Thyroid gland (tissue), 4 donors: ENCODE data around the gene MRRF. TPM values are rescaled to one million over a fixed set of nuclear protein-coding genes. Genes with fewer than 3 reads are reported as not detected.

Source experiments
- DNase-seq, 2 donors: peaks; one replicate each; pipeline ENCODE4 v3.0.0-alpha.2; 2019
- H3K27ac ChIP-seq, 3 donors: fragments of 200-600 bp; sonication (generic); 1 replicate in 2 of 3; 2 replicates in 1 of 3; pipeline ENCODE4 v1.5.1; 2016 to 2019; ENCODE audit warnings: mild to moderate bottlenecking in 1 of 3, moderate library complexity in 1 of 3
- H3K27me3 ChIP-seq: fragments of 200-600 bp; sonication (generic); one replicate; pipeline ENCODE4 v1.5.1; 2019
- H3K36me3 ChIP-seq, 2 donors: fragments of 200-600 bp; sonication (generic); one replicate each; pipeline ENCODE4 v1.5.1; 2016 to 2019
- H3K4me1 ChIP-seq, 2 donors: fragments of 200-600 bp; sonication (generic); one replicate each; pipeline ENCODE4 v1.5.1; 2017 to 2019
- H3K4me3 ChIP-seq, 3 donors: fragments of 200-600 bp; sonication (generic); replicated peaks in 1 of 3; 1 replicate in 2 of 3; 2 replicates in 1 of 3; pipeline ENCODE4 v1.5.1; 2016; ENCODE audit warnings: mild to moderate bottlenecking in 1 of 3
- H3K9me3 ChIP-seq: fragments of 200-600 bp; sonication (generic); one replicate; pipeline ENCODE4 v1.5.1; 2017
- CTCF ChIP-seq, 6 experiments: fragments of 200-600 bp in 3 of 6; fragments of 450-650 bp in 3 of 6; sonication (generic) in 3 of 6; IDR thresholded peaks; one replicate each; pipeline ENCODE4 v1.5.1; 2016 to 2019; ENCODE audit warnings: antibody characterized with exemption in 6 of 6, mild to moderate bottlenecking in 2 of 6, inconsistent platforms in 1 of 6, moderate library complexity in 1 of 6
- POLR2A ChIP-seq, 2 donors: fragments of 450-650 bp; IDR thresholded peaks; one replicate each; pipeline ENCODE4 v1.6.1; 2017; ENCODE audit warnings: antibody characterized with exemption in 2 of 2, mild to moderate bottlenecking in 2 of 2, moderate library complexity in 1 of 2
- WGBS, 2 donors: methylation state at CpG; one replicate each; pipeline ENCODE4 v1.1.5; 2017; 5-methylcytosine and 5-hydroxymethylcytosine counted together
- intact Hi-C: fragments of 100-400 bp; cut with DNase I; formaldehyde crosslinking; loops from one replicate; pipeline ENCODE4 v1.15.1; 2023
- total RNA-seq, 4 donors: library from RNA; depleted of rRNA; stranded (reverse); fragments of >200 nt; gene quantifications; one replicate each; pipeline ENCODE4 v1.2.3, GENCODE V29; 2016

Gene MRRF
- total RNA-seq, 4 donors from 2014 or later, result 40.9 to 56.0 (median 52.0) TPM

GRCh38 chr9:122366074-122366660 is 101.5 kb downstream of the MRRF start:
- no peak overlapping the region for H3K27ac ChIP-seq
- no peaks in the 10 kb centered on the region for H3K27me3 ChIP-seq
- DNase-seq, result no peak
- intact Hi-C loops, result no loop called here
- H3K4me3 ChIP-seq, result no peak overlapping the region
- peaks cover 5 to 11% of the 10 kb centered on the region in 2 donors for H3K4me1 ChIP-seq
- 41 to 51% methylated on average over 6 of the region's 6 CpGs for WGBS, 2 donors
- TF ChIP-seq CTCF (IDR thresholded peaks at IDR 0.05) (no peak), POLR2A (IDR thresholded peaks at IDR 0.05) (no peak)
- H3K36me3 ChIP-seq, result no peaks in the 10 kb centered on the region
- no peaks in the 10 kb centered on the region for H3K9me3 ChIP-seq

- no peaks in the 10 kb centered on the region for H3K9me3 ChIP-seq
- no peaks in the 10 kb centered on the region for H3K36me3 ChIP-seq
- H3K27ac ChIP-seq, result no peak overlapping the region
- no peak for TF ChIP-seq POLR2A (IDR thresholded peaks at IDR 0.05)
- TF ChIP-seq CTCF (IDR thresholded peaks at IDR 0.05), result no peak
- intact Hi-C loops, result no loop called here
- H3K4me3 ChIP-seq, result no peak overlapping the region
- 84 to 86% methylated on average over 7 of the region's 7 CpGs for WGBS, 2 donors
- H3K4me1 ChIP-seq, result peaks cover 6 to 13% of the 10 kb centered on the region in 2 donors
- no peak for DNase-seq
- no peaks in the 10 kb centered on the region for H3K27me3 ChIP-seq
These were observed 102.4 kb downstream of the MRRF start for GRCh38 chr9:122367065-122367464.

GRCh38 chr9:122367774-122368460 is 103.2 kb downstream of the MRRF start:
- no peak for DNase-seq
- WGBS, 2 donors, result 78 to 79% methylated on average over 6 of the region's 6 CpGs
- no peak overlapping the region for H3K4me3 ChIP-seq
- intact Hi-C loops, result no loop called here
- no peaks in the 10 kb centered on the region for H3K36me3 ChIP-seq
- H3K9me3 ChIP-seq, result no peaks in the 10 kb centered on the region
- no peaks in the 10 kb centered on the region for H3K27me3 ChIP-seq
- H3K4me1 ChIP-seq, result peaks cover 6 to 13% of the 10 kb centered on the region in 2 donors
- TF ChIP-seq CTCF (IDR thresholded peaks at IDR 0.05), result no peak
- TF ChIP-seq POLR2A (IDR thresholded peaks at IDR 0.05), result no peak
- H3K27ac ChIP-seq, result no peak overlapping the region

- H3K9me3 ChIP-seq, result no peaks in the 10 kb centered on the region
- 100% methylated on average over 1 of the region's 1 CpG; no CpG with 5 or more reads in 1 of the 2 donors for WGBS, 2 donors
- DNase-seq, result no peak
- no peaks in the 10 kb centered on the region for H3K27me3 ChIP-seq
- intact Hi-C loops, result no loop called here
- no peaks in the 10 kb centered on the region for H3K36me3 ChIP-seq
- no peak overlapping the region for H3K27ac ChIP-seq
- H3K4me3 ChIP-seq, result no peak overlapping the region
- H3K4me1 ChIP-seq, result peaks cover 6 to 13% of the 10 kb centered on the region in 2 donors
- no peak for TF ChIP-seq CTCF (IDR thresholded peaks at IDR 0.05)
- TF ChIP-seq POLR2A (IDR thresholded peaks at IDR 0.05), result no peak
These were observed 104.0 kb downstream of the MRRF start for GRCh38 chr9:122368642-122369041.

- H3K4me3 ChIP-seq, result no peak overlapping the region
- H3K4me1 ChIP-seq, result peaks cover 6 to 13% of the 10 kb centered on the region in 2 donors
These were observed 105.6 kb downstream of the MRRF start for GRCh38 chr9:122370303-122370702.

More at GRCh38 chr9:122370303-122370702, 105.6 kb downstream of the MRRF start:
- 68 to 69% methylated on average over 5 of the region's 5 CpGs for WGBS, 2 donors
- H3K27me3 ChIP-seq, result no peaks in the 10 kb centered on the region
- DNase-seq, result no peak
- no peaks in the 10 kb centered on the region for H3K9me3 ChIP-seq
- intact Hi-C loops, result no loop called here
- H3K27ac ChIP-seq, result no peak overlapping the region
- no peaks in the 10 kb centered on the region for H3K36me3 ChIP-seq
- TF ChIP-seq POLR2A (IDR thresholded peaks at IDR 0.05), result no peak
- no peak for TF ChIP-seq CTCF (IDR thresholded peaks at IDR 0.05)
